Fibroblast of the aortic adventitia (primary cell): ENCODE data around the gene AMDHD2. TPM values are rescaled to one million over a fixed set of nuclear protein-coding genes. Genes with fewer than 3 reads are reported as not detected.
A peak's percentile ranks its signal among the peaks of the same experiment; 100 is the strongest.

Experiments
- DNase-seq: peaks from one replicate; pipeline ENCODE4 v3.0.0-alpha.2; 2010; ENCODE audit warnings: low read depth
- H3K4me3 ChIP-seq: 2 replicates; pipeline ENCODE4 v1.5.1; 2011; ENCODE audit warnings: low read depth, mild to moderate bottlenecking, control low read depth, low read length, moderate library complexity
- total RNA-seq: library from RNA; depleted of rRNA; stranded (reverse); fragments of >200 nt; gene quantifications from 2 replicates; pipeline ENCODE4 v1.2.3, GENCODE V29; 2012; ENCODE audit warnings: low replicate concordance
- TF ChIP-seq, protein P1 (sequence below): IDR thresholded peaks from 2 replicates; pipeline ENCODE4 v1.5.1; 2011; ENCODE audit warnings: mild to moderate bottlenecking, low read length, control low read depth, inconsistent platforms; ENCODE audit not compliant: insufficient read depth

The AMDHD2 gene
- total RNA-seq, 1 donor, result 59.9 TPM

DNA sequence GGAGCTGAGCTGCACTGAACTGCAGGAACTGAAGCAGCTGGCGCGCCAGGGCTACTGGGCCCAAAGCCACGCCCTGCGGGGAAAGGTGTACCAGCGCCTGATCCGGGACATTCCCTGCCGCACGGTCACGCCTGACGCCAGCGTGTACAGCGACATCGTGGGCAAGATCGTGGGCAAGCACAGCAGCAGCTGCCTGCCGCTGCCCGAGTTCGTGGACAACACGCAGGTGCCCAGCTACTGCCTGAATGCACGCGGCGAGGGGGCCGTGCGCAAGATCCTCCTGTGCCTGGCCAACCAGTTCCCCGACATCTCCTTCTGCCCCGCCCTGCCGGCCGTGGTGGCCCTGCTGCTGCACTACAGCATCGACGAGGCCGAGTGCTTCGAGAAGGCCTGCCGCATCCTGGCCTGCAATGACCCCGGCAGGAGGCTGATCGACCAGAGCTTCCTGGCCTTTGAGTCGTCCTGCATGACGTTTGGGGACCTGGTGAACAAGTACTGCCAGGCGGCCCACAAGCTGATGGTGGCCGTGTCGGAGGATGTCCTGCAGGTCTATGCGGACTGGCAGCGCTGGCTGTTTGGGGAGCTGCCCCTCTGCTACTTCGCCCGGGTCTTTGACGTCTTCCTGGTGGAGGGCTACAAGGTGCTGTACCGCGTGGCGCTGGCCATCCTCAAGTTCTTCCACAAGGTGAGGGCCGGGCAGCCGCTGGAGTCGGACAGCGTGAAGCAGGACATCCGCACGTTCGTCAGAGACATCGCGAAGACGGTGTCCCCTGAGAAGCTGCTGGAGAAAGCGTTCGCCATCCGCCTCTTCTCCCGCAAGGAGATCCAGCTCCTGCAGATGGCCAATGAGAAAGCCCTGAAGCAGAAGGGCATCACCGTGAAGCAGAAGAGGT, 23.7 kb upstream of the AMDHD2 start:
- TF ChIP-seq, protein P1, sequence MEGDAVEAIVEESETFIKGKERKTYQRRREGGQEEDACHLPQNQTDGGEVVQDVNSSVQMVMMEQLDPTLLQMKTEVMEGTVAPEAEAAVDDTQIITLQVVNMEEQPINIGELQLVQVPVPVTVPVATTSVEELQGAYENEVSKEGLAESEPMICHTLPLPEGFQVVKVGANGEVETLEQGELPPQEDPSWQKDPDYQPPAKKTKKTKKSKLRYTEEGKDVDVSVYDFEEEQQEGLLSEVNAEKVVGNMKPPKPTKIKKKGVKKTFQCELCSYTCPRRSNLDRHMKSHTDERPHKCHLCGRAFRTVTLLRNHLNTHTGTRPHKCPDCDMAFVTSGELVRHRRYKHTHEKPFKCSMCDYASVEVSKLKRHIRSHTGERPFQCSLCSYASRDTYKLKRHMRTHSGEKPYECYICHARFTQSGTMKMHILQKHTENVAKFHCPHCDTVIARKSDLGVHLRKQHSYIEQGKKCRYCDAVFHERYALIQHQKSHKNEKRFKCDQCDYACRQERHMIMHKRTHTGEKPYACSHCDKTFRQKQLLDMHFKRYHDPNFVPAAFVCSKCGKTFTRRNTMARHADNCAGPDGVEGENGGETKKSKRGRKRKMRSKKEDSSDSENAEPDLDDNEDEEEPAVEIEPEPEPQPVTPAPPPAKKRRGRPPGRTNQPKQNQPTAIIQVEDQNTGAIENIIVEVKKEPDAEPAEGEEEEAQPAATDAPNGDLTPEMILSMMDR, result no peak
- no peak for DNase-seq
- no peak overlapping the region for H3K4me3 ChIP-seq

DNA sequence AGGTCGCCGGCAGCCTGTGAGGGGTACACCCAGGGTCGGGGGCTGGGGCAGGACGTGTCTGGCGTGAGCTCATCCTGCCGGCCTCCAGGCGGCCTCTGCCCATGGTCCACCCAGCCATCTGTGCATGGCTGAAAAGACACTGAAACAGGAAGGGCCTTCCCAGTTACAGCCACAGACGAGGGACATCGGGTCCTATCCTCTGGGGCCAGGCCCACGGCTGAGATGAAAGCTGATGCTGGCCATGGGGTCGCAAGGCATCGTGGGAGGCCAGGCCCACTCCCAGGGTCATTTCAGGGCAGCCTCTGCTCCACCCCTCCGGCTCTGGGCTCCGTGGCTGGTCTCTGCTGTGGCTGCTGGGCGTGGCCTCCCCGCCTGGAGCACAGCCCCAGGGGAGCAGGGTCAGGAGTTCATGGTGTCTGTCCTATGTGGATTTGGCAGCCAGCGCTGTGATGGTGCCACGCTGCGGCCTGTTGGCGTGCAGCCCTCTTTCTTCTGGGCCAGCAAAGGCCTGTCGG, 23.0 kb upstream of the AMDHD2 start:
- peak; percentile 41 for DNase-seq
- TF ChIP-seq, protein P1, result no peak
- no peak overlapping the region for H3K4me3 ChIP-seq

DNA sequence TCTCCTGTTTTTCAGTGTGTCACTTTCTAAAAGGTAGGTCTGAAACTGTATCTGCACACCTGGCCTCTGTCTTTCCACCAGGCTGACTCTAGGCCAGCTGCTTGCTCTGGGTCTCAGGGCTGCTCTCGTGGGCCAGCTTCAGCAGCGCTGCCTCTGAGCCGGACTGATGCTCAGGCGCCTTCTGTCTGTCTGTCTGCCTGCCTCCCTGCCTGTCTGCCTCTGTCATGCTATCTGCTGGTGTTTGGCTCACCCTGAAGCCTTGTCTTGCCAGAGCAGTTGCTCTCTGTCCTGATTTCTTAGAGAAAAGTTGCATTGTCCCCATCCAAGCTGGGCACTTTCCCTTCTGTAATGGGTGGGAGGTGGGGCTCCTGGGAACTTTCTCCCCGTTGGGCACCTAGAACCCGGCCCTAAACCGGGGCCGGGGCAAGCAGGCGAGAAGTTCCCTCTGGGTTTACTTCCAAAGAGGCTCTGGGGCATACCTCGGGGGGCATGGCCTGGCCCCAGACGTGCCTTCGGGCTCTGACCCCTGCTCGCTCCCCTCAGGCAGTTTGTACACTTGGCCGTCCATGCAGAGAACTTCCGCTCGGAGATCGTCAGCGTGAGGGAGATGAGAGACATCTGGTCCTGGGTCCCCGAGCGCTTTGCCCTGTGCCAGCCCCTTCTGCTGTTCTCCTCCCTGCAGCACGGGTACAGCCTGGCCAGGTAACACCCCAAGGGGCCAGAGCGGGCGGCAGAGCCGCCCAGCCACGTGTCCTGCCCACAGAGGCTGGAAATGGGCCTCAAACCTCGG, 22.3 kb upstream of the AMDHD2 start:
- no peak for DNase-seq
- H3K4me3 ChIP-seq, result no peak overlapping the region
- TF ChIP-seq, protein P1, result no peak

DNA sequence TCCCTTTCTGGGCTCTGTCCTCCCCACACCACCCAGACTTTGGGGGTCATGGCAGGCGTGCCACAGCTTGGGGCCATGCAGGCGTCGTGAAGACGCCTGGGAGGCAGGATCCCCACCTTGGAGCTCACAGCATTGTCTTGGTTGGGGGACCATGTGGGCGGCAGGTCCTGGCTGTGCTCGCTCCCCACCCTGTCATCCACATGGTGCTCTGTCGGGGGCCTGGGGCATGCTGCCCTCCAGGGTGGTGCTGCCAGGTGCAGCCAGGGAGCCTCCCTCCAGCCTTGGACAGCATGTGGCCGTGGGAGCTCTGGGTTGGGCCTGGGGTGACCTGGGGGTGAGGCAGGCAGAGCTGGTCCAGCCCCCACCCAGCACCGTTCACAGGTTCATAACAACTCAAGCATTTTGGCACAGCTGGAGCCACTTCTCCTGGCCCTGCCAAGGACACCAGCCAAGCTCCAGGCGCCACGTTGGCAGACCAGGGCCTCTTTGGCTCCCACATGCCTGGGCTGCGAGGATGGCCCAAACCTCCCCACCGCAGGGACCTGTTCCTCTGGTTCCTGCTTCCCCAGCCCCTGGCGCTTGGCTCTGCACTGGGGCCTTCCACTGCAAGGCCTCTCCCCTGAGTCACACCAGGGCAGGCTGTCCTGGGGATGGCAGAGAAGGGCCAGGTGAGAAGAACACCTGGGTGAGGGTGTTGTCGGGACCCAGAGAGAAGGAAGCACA, 21.5 kb upstream of the AMDHD2 start:
- TF ChIP-seq, protein P1, result no peak
- DNase-seq, result no peak
- no peak overlapping the region for H3K4me3 ChIP-seq

DNA sequence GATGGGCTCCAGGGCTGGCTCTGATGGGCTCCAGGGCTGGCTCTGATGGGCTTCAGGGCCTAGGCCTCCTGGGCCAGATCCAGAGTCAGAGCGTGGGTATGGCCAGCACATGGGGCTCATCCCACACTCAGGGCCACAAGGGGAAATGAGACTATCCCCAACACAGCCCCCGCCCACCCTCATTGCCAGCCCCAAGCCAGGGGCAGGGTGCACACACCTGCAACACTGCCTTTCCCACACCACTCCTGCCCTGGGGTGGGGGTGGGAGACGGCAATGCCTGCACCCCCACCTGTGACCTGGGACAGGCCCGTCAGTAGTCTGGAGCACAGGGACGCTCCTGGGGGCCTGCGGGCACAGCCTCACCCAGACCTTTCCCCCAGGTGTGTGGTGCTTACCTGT, 20.7 kb upstream of the AMDHD2 start:
- H3K4me3 ChIP-seq, result no peak overlapping the region
- DNase-seq, result no peak
- TF ChIP-seq, protein P1, result no peak

DNA sequence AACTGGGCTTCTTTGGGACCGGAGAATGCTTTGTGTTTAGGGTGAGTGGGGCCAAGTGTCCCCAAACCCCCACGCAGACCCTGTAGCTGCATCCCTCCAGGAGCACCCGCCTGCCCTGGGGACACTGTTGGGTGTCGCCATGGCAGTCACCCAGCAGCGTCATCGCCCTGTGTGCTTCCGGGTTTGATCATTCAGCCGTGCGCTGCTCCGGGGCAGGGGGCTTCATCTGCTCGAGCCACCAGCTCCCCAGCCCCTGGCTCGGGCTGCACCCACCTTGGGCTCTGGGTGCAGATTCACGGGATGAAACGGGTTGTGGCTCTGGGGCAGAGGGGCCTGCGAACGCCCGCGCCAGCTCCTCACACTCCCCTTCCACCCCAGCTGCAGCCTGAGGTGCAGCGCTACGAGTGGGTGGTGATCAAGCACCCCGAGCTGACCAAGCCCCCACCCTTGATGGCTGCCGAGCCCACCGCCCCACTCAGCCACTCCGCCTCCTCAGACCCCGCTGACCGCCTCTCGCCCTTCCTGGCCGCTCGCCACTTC, 20.2 kb upstream of the AMDHD2 start:
- H3K4me3 ChIP-seq, result no peak overlapping the region
- DNase-seq, result no peak
- TF ChIP-seq, protein P1, result no peak
